ENCODE results near the gene VIPR1. TPM values are rescaled to one million over a fixed set of nuclear protein-coding genes. Genes with fewer than 3 reads are reported as not detected.

VIPR1 gene
- total RNA-seq, 6 experiments from 2014 or later: not detected

- no peak overlapping the region for H3K27ac Mint-ChIP-seq
- TF ChIP-seq CTCF (IDR thresholded peaks at IDR 0.05): no peak
- H3K4me3 Mint-ChIP-seq: no peak overlapping the region
- peaks cover 33% of the 10 kb centered on the region for H3K27me3 Mint-ChIP-seq (ENCODE audit: insufficient read depth)
- H3K9me3 Mint-ChIP-seq: no peaks in the 10 kb centered on the region
- H3K36me3 Mint-ChIP-seq (ENCODE audit: low read depth): no peaks in the 10 kb centered on the region
- no peak for DNase-seq
- H3K4me1 Mint-ChIP-seq (ENCODE audit: low read depth): peaks cover 11% of the 10 kb centered on the region; the same call in 1 of the 2 replicates
These were observed 1.5 kb downstream of the VIPR1 start for GRCh38 chr3:42503957-42504333.

DNA sequence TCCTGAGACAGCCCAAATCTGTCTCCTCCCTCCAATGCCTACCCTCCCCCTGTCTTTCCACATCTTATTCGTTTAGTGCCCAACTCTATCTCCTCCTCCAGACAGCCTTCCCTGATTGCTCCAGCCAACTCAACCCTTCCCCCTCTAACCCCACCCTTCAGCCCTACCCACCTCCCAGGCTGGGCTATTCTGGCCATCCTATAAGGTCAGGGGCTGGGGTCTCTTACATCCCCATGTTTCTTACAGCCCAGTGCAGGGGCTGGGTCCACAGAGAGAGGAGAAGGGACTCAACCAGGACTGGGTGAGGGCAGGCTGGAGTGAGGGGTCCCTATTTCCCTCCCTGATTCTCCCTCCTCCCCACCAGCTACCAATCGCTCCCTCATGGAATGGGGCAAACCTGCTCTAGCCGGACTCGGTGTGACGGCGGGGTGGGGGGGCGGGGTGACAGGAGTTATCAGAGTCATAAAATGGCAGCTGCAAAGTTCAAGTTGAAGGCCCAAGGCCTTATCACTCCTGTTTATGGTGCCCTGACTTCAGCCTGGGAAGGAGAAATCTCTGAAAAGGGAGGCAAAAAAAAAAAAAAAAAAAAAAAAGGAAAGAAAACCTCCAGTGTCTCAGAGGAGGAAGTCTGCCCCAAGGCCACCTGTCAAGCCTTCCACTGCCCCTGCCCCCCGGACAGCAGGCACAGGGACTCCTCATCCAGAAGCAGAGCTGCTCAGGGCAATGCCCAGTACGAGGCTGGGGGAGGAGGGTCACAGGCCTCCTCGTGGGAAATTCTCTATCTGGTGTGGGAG is 2.1 kb downstream of the VIPR1 start:
- peaks cover 11% of the 10 kb centered on the region; the same call in 1 of the 2 replicates for H3K4me1 Mint-ChIP-seq (ENCODE audit: low read depth)
- no peak overlapping the region for H3K4me3 Mint-ChIP-seq
- H3K36me3 Mint-ChIP-seq (ENCODE audit: low read depth): no peaks in the 10 kb centered on the region

GRCh38 chr3:42505128-42505848 is 2.8 kb downstream of the VIPR1 start:
- peaks cover 35% of the 10 kb centered on the region for H3K27me3 Mint-ChIP-seq (ENCODE audit: insufficient read depth)
- H3K36me3 Mint-ChIP-seq (ENCODE audit: low read depth): no peaks in the 10 kb centered on the region
- no peak for TF ChIP-seq CTCF (IDR thresholded peaks at IDR 0.05)
- H3K9me3 Mint-ChIP-seq: no peaks in the 10 kb centered on the region
- DNase-seq: no peak
- no peak overlapping the region for H3K27ac Mint-ChIP-seq
- 0 out of 2 replicates have a peak, but pooled peaks cover 5% of the 10 kb centered on the region for H3K4me1 Mint-ChIP-seq (ENCODE audit: low read depth)
- H3K4me3 Mint-ChIP-seq: no peak overlapping the region

More for the DNA sequence above, 2.1 kb downstream of the VIPR1 start:
- Mint-ChIP-seq H3K27ac (no peak overlapping the region), H3K9me3 (no peaks in the 10 kb centered on the region), H3K27me3 (ENCODE audit: insufficient read depth) (peaks cover 36% of the 10 kb centered on the region)
- no peak for TF ChIP-seq CTCF (IDR thresholded peaks at IDR 0.05)
- no peak for DNase-seq

- Mint-ChIP-seq H3K4me1 (ENCODE audit: low read depth) (0 out of 2 replicates have a peak, but pooled peaks cover 5% of the 10 kb centered on the region), H3K4me3 (no peak overlapping the region), H3K9me3 (no peaks in the 10 kb centered on the region), H3K27ac (no peak overlapping the region), H3K27me3 (ENCODE audit: insufficient read depth) (peaks cover 32% of the 10 kb centered on the region), H3K36me3 (ENCODE audit: low read depth) (no peaks in the 10 kb centered on the region)
- TF ChIP-seq CTCF (IDR thresholded peaks at IDR 0.05): no peak
- no peak for DNase-seq
These were observed 3.5 kb downstream of the VIPR1 start for GRCh38 chr3:42505849-42506410.

DNA sequence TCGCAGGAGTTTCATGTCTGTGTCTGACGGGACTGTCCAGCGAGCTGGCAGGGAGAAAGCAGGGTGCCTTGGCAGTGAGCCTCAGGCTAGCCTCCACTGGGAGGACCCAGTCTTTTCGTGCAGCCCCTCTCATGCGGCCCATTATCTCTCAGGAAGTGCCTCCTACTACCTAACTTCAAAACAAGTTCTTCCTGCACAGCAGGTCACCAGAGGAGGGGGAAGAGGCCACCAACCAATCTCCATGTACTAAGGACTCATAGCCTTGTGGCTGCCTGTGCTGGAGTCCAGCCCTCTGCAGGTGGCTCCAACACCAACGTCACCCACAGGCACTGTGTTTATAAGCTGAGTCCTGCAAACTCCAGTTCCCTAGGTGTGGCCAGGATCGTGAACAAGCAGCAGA is 4.8 kb downstream of the VIPR1 start:
- DNase-seq: no peak
- peaks cover 26% of the 10 kb centered on the region for H3K27me3 Mint-ChIP-seq (ENCODE audit: insufficient read depth)
- no peak overlapping the region for H3K27ac Mint-ChIP-seq
- no peaks in the 10 kb centered on the region for H3K36me3 Mint-ChIP-seq (ENCODE audit: low read depth)
- H3K4me3 Mint-ChIP-seq: no peak overlapping the region
- H3K4me1 Mint-ChIP-seq (ENCODE audit: low read depth): no peaks in the 10 kb centered on the region
- no peak for TF ChIP-seq CTCF (IDR thresholded peaks at IDR 0.05)
- H3K9me3 Mint-ChIP-seq: no peaks in the 10 kb centered on the region
